Erythroblast (primary cell): ENCODE measurements around the gene FBXW7.

Experiments
- DNase-seq, 2 experiments: peaks; one replicate each; lab custom pipeline; 2025; lab: John Stamatoyannopoulos, UW
- GATA1 ChIP-seq: IDR thresholded peaks from 2 replicates; pipeline ENCODE4 v1.6.1; 2011; ENCODE audit warnings: low read depth, mild to moderate bottlenecking, control low read depth, low read length, moderate library complexity
- POLR2A ChIP-seq: IDR thresholded peaks from 2 replicates; pipeline ENCODE4 v1.6.1; 2011; ENCODE audit warnings: mild to moderate bottlenecking, low read length

FBXW7 gene

GRCh38 chr4:152513078-152513477 is 22.8 kb downstream of the FBXW7 start:
- no peak for TF ChIP-seq GATA1
- TF ChIP-seq POLR2A = no peak
- DNase-seq = no peak

- no peak for DNase-seq
Observed at GRCh38 chr4:152512483-152512882, 23.4 kb downstream of the FBXW7 start.

GRCh38 chr4:152510349-152511147 is 25.3 kb downstream of the FBXW7 start:
- TF ChIP-seq GATA1 (no peak), POLR2A (no peak)

More at GRCh38 chr4:152512483-152512882, 23.4 kb downstream of the FBXW7 start:
- no peak for TF ChIP-seq GATA1
- no peak for TF ChIP-seq POLR2A

GRCh38 chr4:152509595-152510225 is 26.2 kb downstream of the FBXW7 start:
- no peak for TF ChIP-seq POLR2A
- no peak for TF ChIP-seq GATA1
- DNase-seq = no peak

More at GRCh38 chr4:152510349-152511147, 25.3 kb downstream of the FBXW7 start:
- no peak for DNase-seq

GRCh38 chr4:152508818-152509217 is 27.1 kb downstream of the FBXW7 start:
- no peak for DNase-seq
- TF ChIP-seq GATA1 (no peak), POLR2A (no peak)

GRCh38 chr4:152508386-152508785 is 27.5 kb downstream of the FBXW7 start:
- TF ChIP-seq GATA1 (no peak), POLR2A (no peak)
- DNase-seq = no peak

- no peak for DNase-seq
- no peak for TF ChIP-seq GATA1
- no peak for TF ChIP-seq POLR2A
Observed at GRCh38 chr4:152503653-152504290, 32.1 kb downstream of the FBXW7 start.

GRCh38 chr4:152501846-152502536 is 33.9 kb downstream of the FBXW7 start:
- TF ChIP-seq POLR2A = no peak
- TF ChIP-seq GATA1 = no peak
- DNase-seq = no peak

GRCh38 chr4:152500800-152501434 is 35.0 kb downstream of the FBXW7 start:
- TF ChIP-seq POLR2A = no peak
- no peak for TF ChIP-seq GATA1
- peak; percentile 91 to 94 for DNase-seq

GRCh38 chr4:152500275-152500674 is 35.6 kb downstream of the FBXW7 start:
- TF ChIP-seq POLR2A (no peak), GATA1 (no peak)
- no peak for DNase-seq

- TF ChIP-seq GATA1 (no peak), POLR2A (no peak)
- DNase-seq = peak in 1 of 2 experiments; percentile 38
Observed at GRCh38 chr4:152499344-152499743, 36.5 kb downstream of the FBXW7 start.

GRCh38 chr4:152494020-152494419 is 41.9 kb downstream of the FBXW7 start:
- TF ChIP-seq GATA1 = no peak
- no peak for TF ChIP-seq POLR2A
- DNase-seq = no peak

- DNase-seq = no peak
- TF ChIP-seq POLR2A (no peak), GATA1 (no peak)
Observed at GRCh38 chr4:152488246-152488645, 47.6 kb downstream of the FBXW7 start.
